H1 (cell line): ENCODE data around the gene DHRS12.

Experiments
- CBX8 ChIP-seq: fragments of 300-800, 300-1000 bp; sonication (generic); IDR thresholded peaks from 2 replicates; pipeline ENCODE4 v1.7.1; 2016; ENCODE audit warnings: low read depth, low read length, borderline replicate concordance
- CHD7 ChIP-seq: fragments of 300-600 bp; sonication (generic); IDR thresholded peaks from 2 replicates; pipeline ENCODE4 v1.7.1; 2012; ENCODE audit warnings: low read length, moderate library complexity, mild to moderate bottlenecking, inconsistent platforms; ENCODE audit not compliant: insufficient replicate concordance
- CTCF ChIP-seq, 3 experiments: IDR thresholded peaks; 1 replicate in 2 of 3; 2 replicates in 1 of 3; pipeline versions ENCODE4 v1.5.1 to v1.6.1; 2011; ENCODE audit warnings: low read length in 3 of 3, mild to moderate bottlenecking in 3 of 3, inconsistent platforms in 2 of 3, low read depth in 1 of 3, moderate library complexity in 1 of 3; ENCODE audit not compliant: insufficient read depth in 1 of 3; ENCODE audit errors: control extremely low read depth in 1 of 3
- EP300 ChIP-seq, 2 experiments: IDR thresholded peaks; 1 replicate in 1 of 2; 2 replicates in 1 of 2; pipeline ENCODE4 v1.6.1; 2011 to 2012; ENCODE audit warnings: low read depth in 2 of 2, low read length in 2 of 2, mild to moderate bottlenecking in 2 of 2, borderline replicate concordance in 1 of 2, inconsistent platforms in 1 of 2, moderate library complexity in 1 of 2
- GTF2F1 ChIP-seq: IDR thresholded peaks from 2 replicates; pipeline ENCODE4 v1.6.1; 2012; ENCODE audit warnings: low read depth, low read length, improper control_type of control experiment, borderline replicate concordance
- MAFK ChIP-seq: IDR thresholded peaks from 2 replicates; pipeline ENCODE4 v1.6.1; 2012; ENCODE audit warnings: low read depth, mild to moderate bottlenecking, improper control_type of control experiment, low read length
- MAX ChIP-seq: IDR thresholded peaks from 2 replicates; pipeline ENCODE4 v1.6.1; 2012; ENCODE audit warnings: inconsistent platforms
- POLR2A ChIP-seq, 2 experiments: IDR thresholded peaks; 1 replicate in 1 of 2; 2 replicates in 1 of 2; pipeline ENCODE4 v1.6.1; 2011; ENCODE audit warnings: low read depth in 2 of 2, low read length in 2 of 2, mild to moderate bottlenecking in 2 of 2; ENCODE audit errors: control extremely low read depth in 1 of 2
- SP1 ChIP-seq: IDR thresholded peaks from 2 replicates; pipeline ENCODE4 v1.6.1; 2011; ENCODE audit warnings: low read depth, low read length
- SRF ChIP-seq: IDR thresholded peaks from 2 replicates; pipeline ENCODE4 v1.6.1; 2011; ENCODE audit warnings: mild to moderate bottlenecking, low read depth, low read length, moderate library complexity
- SUZ12 ChIP-seq: fragments of 200-600 bp; sonication (generic); IDR thresholded peaks from 2 replicates; pipeline ENCODE4 v1.6.1; 2012; ENCODE audit warnings: mild to moderate bottlenecking, inconsistent platforms, low read length, moderate library complexity, mixed read lengths
- TAF1 ChIP-seq: IDR thresholded peaks from 2 replicates; pipeline ENCODE4 v1.6.1; 2011; ENCODE audit warnings: mild to moderate bottlenecking, low read depth, low read length

GRCh38 chr13:51723529-51723928 lies 80.4 kb downstream of the DHRS12 start:
- TF ChIP-seq CTCF (IDR thresholded peaks at IDR 0.05; ENCODE audit: control extremely low read depth in 1 of 3, insufficient read depth in 1 of 3, low read depth in 1 of 3, low read length in 3 of 3): no peak
- no peak for TF ChIP-seq MAX
- TF ChIP-seq CHD7: no peak
- no peak for TF ChIP-seq TAF1
- no peak for TF ChIP-seq GTF2F1
- no peak for TF ChIP-seq MAFK
- TF ChIP-seq CBX8: no peak
- no peak for TF ChIP-seq SUZ12
- TF ChIP-seq SP1: no peak
- no peak for TF ChIP-seq SRF
- TF ChIP-seq EP300 (IDR thresholded peaks at IDR 0.05; ENCODE audit: borderline replicate concordance in 1 of 2, low read depth in 2 of 2, low read length in 2 of 2): no peak
- no peak for TF ChIP-seq POLR2A (IDR thresholded peaks at IDR 0.05; ENCODE audit: control extremely low read depth in 1 of 2, low read depth in 2 of 2, low read length in 2 of 2)
